Thoracic aorta (tissue), 2 donors: ENCODE results near the gene MKNK1. TPM values are rescaled to one million over a fixed set of nuclear protein-coding genes. Genes with fewer than 3 reads are reported as not detected.

Source experiments
- ATAC-seq: fragments of 150-250 bp; one replicate; pipeline ENCODE4 v1.8.0; 2017; ENCODE audit warnings: low read depth; ENCODE audit not compliant: insufficient number of reproducible peaks, low FRiP score
- DNase-seq: peaks from one replicate; pipeline ENCODE4 v3.0.0-alpha.2; 2020; ENCODE audit warnings: low spot score
- H3K27ac ChIP-seq, 2 donors: fragments of 200-600 bp; sonication (generic); 1 replicate in 1 of 2; 2 replicates in 1 of 2; pipeline ENCODE4 v1.5.1; 2016; ENCODE audit warnings: mild to moderate bottlenecking in 2 of 2, moderate library complexity in 2 of 2
- H3K27me3 ChIP-seq: fragments of 200-600 bp; sonication (generic); replicated peaks from 2 replicates; pipeline ENCODE4 v1.6.0; 2016; ENCODE audit warnings: mild to moderate bottlenecking; ENCODE audit not compliant: insufficient read depth
- H3K36me3 ChIP-seq: fragments of 200-600 bp; sonication (generic); one replicate; pipeline ENCODE4 v1.5.1; 2016
- H3K4me1 ChIP-seq, 2 donors: fragments of 200-600 bp; sonication (generic); 1 replicate in 1 of 2; 2 replicates in 1 of 2; pipeline versions ENCODE4 v1.5.1 to v1.6.0; 2016; ENCODE audit warnings: low read depth in 2 of 2, mild to moderate bottlenecking in 1 of 2; ENCODE audit not compliant: control insufficient read depth in 1 of 2
- H3K4me3 ChIP-seq: fragments of 200-600 bp; sonication (generic); 2 replicates; pipeline ENCODE4 v1.5.1; 2016; ENCODE audit warnings: mild to moderate bottlenecking
- H3K9me3 ChIP-seq: fragments of 200-600 bp; sonication (generic); 2 replicates; pipeline ENCODE4 v1.5.1; 2016
- CTCF ChIP-seq: fragments of 200-600 bp; sonication (generic); IDR thresholded peaks from one replicate; pipeline ENCODE4 v1.5.1; 2019; ENCODE audit warnings: antibody characterized with exemption
- total RNA-seq, 2 donors: library from RNA; depleted of rRNA; stranded (reverse); fragments of >200 nt; gene quantifications; one replicate each; pipeline versions ENCODE4 v1.1.0 to v1.2.3, GENCODE V29; 2016

MKNK1 gene
- total RNA-seq, 2 donors from 2014 or later: 95.9 to 118 TPM

- no peaks in the 10 kb centered on the region for H3K9me3 ChIP-seq
- TF ChIP-seq CTCF: no peak
- no peaks in the 10 kb centered on the region for H3K27me3 ChIP-seq
- H3K4me1 ChIP-seq: no peaks in the 10 kb centered on the region
- no peak for DNase-seq
- peaks cover 11% of the 10 kb centered on the region for H3K36me3 ChIP-seq
- no peak for ATAC-seq
- no peak overlapping the region for H3K4me3 ChIP-seq
- H3K27ac ChIP-seq: no peak overlapping the region
Observed at GRCh38 chr1:46649764-46650163, 45.7 kb upstream of the MKNK1 start.

GRCh38 chr1:46647611-46648010 lies 43.5 kb upstream of the MKNK1 start:
- no peak for ATAC-seq
- no peak overlapping the region for H3K27ac ChIP-seq
- TF ChIP-seq CTCF: no peak

GRCh38 chr1:46646844-46647243 lies 42.8 kb upstream of the MKNK1 start:
- DNase-seq (no peak), ATAC-seq (no peak)
- no peak for TF ChIP-seq CTCF
- Histone ChIP-seq H3K36me3 (peaks cover 9% of the 10 kb centered on the region), H3K9me3 (no peaks in the 10 kb centered on the region), H3K4me1 (peaks cover 5 to 9% of the 10 kb centered on the region in 2 donors), H3K27me3 (no peaks in the 10 kb centered on the region), H3K27ac (no peak overlapping the region), H3K4me3 (no peak overlapping the region)

More at GRCh38 chr1:46647611-46648010, 43.5 kb upstream of the MKNK1 start:
- peaks cover 5 to 9% of the 10 kb centered on the region in 2 donors for H3K4me1 ChIP-seq
- no peaks in the 10 kb centered on the region for H3K27me3 ChIP-seq
- H3K36me3 ChIP-seq: peaks cover 9% of the 10 kb centered on the region
- no peaks in the 10 kb centered on the region for H3K9me3 ChIP-seq
- H3K4me3 ChIP-seq: no peak overlapping the region
- DNase-seq: no peak

- H3K4me1 ChIP-seq: peaks cover 5 to 9% of the 10 kb centered on the region in 2 donors
- no peak overlapping the region for H3K27ac ChIP-seq
- H3K9me3 ChIP-seq: no peaks in the 10 kb centered on the region
- no peak for DNase-seq
- no peaks in the 10 kb centered on the region for H3K27me3 ChIP-seq
- no peak for TF ChIP-seq CTCF
- no peak overlapping the region for H3K4me3 ChIP-seq
- peaks cover 9% of the 10 kb centered on the region for H3K36me3 ChIP-seq
- no peak for ATAC-seq
Observed at GRCh38 chr1:46646331-46646730, 42.3 kb upstream of the MKNK1 start.

DNA sequence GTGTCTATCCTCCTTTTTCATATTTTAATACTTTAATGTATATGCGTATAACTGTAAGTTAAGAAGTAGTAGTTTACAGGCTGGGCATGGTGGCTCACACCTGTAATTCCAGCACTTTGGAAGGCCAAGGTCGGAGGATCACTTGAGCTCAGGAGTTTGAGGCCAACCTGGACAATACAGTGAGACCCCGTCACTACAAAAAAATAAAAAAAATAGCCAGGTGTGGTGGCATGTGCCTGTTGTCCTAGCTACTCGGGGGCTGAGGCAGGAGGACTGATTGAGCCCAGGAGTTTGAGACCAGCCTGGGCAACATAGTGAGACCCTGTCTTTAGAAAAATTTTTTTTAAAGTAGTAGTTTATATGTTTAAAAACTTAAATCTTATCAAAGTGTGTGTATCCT lies 41.7 kb upstream of the MKNK1 start:
- no peak for TF ChIP-seq CTCF
- no peak overlapping the region for H3K27ac ChIP-seq
- no peak for DNase-seq
- ATAC-seq: no peak
- H3K27me3 ChIP-seq: no peaks in the 10 kb centered on the region
- H3K36me3 ChIP-seq: peaks cover 9% of the 10 kb centered on the region
- no peaks in the 10 kb centered on the region for H3K9me3 ChIP-seq
- H3K4me3 ChIP-seq: no peak overlapping the region
- H3K4me1 ChIP-seq: peaks cover 5 to 9% of the 10 kb centered on the region in 2 donors
